OCI-LY7 (cell line): ENCODE measurements around the gene CHADL.

Experiments used
- EZH2phosphoT487 ChIP-seq: fragments of 200-600 bp; sonication (generic); IDR thresholded peaks from 2 replicates; pipeline ENCODE4 v1.6.1; 2018; ENCODE audit warnings: low read depth, borderline replicate concordance, mild to moderate bottlenecking, mixed run types, antibody characterized with exemption, low read length, moderate library complexity, mixed read lengths
- TF ChIP-seq, protein P1 (sequence below): fragments of 200-600 bp; sonication (generic); conservative IDR thresholded peaks from 2 replicates; pipeline ENCODE4 v1.5.1; 2014; ENCODE audit warnings: mild to moderate bottlenecking, antibody characterized with exemption, low read length, moderate library complexity, mixed read lengths

GRCh38 chr22:41257696-41258095 is 17.0 kb upstream of the CHADL start:
- TF ChIP-seq, protein P1, sequence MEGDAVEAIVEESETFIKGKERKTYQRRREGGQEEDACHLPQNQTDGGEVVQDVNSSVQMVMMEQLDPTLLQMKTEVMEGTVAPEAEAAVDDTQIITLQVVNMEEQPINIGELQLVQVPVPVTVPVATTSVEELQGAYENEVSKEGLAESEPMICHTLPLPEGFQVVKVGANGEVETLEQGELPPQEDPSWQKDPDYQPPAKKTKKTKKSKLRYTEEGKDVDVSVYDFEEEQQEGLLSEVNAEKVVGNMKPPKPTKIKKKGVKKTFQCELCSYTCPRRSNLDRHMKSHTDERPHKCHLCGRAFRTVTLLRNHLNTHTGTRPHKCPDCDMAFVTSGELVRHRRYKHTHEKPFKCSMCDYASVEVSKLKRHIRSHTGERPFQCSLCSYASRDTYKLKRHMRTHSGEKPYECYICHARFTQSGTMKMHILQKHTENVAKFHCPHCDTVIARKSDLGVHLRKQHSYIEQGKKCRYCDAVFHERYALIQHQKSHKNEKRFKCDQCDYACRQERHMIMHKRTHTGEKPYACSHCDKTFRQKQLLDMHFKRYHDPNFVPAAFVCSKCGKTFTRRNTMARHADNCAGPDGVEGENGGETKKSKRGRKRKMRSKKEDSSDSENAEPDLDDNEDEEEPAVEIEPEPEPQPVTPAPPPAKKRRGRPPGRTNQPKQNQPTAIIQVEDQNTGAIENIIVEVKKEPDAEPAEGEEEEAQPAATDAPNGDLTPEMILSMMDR, result no peak
- TF ChIP-seq EZH2phosphoT487, result no peak
